ENCODE results near the gene PTTG1IP2. TPM values are rescaled to one million over a fixed set of nuclear protein-coding genes. Genes with fewer than 3 reads are reported as not detected.

Gene PTTG1IP2
- total RNA-seq, 1 experiment from 2014 or later, result not detected

DNA sequence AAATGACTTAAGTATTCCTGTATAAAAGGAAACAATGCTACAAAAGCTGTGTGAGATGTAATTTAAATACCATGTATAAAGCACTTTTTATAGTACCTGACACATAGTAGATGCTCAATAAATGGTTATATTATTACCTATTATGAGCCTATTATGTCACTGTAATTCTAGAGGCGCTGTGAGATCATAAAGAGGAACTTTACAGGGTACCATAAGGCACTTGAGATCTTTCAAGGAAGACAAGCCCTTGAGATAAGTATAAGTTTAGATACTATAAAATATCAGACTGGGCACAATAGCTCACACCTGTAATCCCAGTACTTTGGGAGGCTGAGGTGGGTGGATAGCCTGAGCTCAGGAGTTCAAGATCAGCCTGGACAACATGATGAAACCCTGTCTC, 38.3 kb downstream of the PTTG1IP2 start:
- ChIA-PET POLR2A (no interaction called here), CTCF (no interaction called here), RAD21 (ENCODE audit: low non-redundant PET in 1 of 2, low total read pairs in 2 of 2, uncharacterized antibody in 2 of 2, unreplicated experiment in 2 of 2) (no interaction called here)
- Histone ChIP-seq H3K4me1 (ENCODE audit: control insufficient read depth in 1 of 2, insufficient read depth in 2 of 2, low read length in 2 of 2) (no peaks in the 10 kb centered on the region), H3K79me2 (ENCODE audit: insufficient read depth, low read length) (no peaks in the 10 kb centered on the region), H3K27me3 (ENCODE audit: insufficient read depth, low read length) (no peaks in the 10 kb centered on the region), H3K27ac (ENCODE audit: low read depth, low read length) (no peak overlapping the region), H4K20me1 (ENCODE audit: insufficient read depth) (no peaks in the 10 kb centered on the region), H3K9me2 (ENCODE audit: insufficient read depth) (no peaks in the 10 kb centered on the region), H3K4me3 (replicated peaks in 1 of 2; ENCODE audit: low read depth in 1 of 2, low read length in 2 of 2) (no peak overlapping the region), H3K9me3 (ENCODE audit: control insufficient read depth in 1 of 2, insufficient read depth in 1 of 2, low read depth in 1 of 2, low read length in 2 of 2) (no peaks in the 10 kb centered on the region), H2AFZ (ENCODE audit: low read depth, low read length, poor library complexity, severe bottlenecking) (no peak overlapping the region), H3K9ac (ENCODE audit: low read length) (no peak overlapping the region), H3K36me3 (ENCODE audit: control insufficient read depth in 1 of 2, insufficient read depth in 2 of 2, low read length in 2 of 2) (no peaks in the 10 kb centered on the region), H3K4me2 (ENCODE audit: low read length) (no peak overlapping the region)
- intact Hi-C loops (cut with micrococcal nuclease), result no loop called here
- no peak for DNase-seq (ENCODE audit: low read depth, low spot score)
- no TSS peak for BruUV-seq (replicated peaks)
- ATAC-seq, result no peak
- TF ChIP-seq POLR2AphosphoS5 (IDR thresholded peaks at IDR 0.05; ENCODE audit: low read depth, low read length) (no peak), ZNF274 (IDR thresholded peaks at IDR 0.05; ENCODE audit: low read depth, low read length) (no peak), SIN3A (IDR thresholded peaks at IDR 0.05; ENCODE audit: low read depth) (no peak), EZH2 (IDR thresholded peaks at IDR 0.05) (no peak), SP1 (IDR thresholded peaks at IDR 0.05; ENCODE audit: low read depth) (no peak), ZFX (IDR thresholded peaks at IDR 0.05) (no peak), YY1 (IDR thresholded peaks at IDR 0.05; ENCODE audit: extremely low read depth, insufficient replicate concordance, low read depth, low read length) (no peak), RAD21 (IDR thresholded peaks at IDR 0.05; ENCODE audit: low read depth) (no peak), FOSL1 (IDR thresholded peaks at IDR 0.05; ENCODE audit: low read depth) (no peak)

DNA sequence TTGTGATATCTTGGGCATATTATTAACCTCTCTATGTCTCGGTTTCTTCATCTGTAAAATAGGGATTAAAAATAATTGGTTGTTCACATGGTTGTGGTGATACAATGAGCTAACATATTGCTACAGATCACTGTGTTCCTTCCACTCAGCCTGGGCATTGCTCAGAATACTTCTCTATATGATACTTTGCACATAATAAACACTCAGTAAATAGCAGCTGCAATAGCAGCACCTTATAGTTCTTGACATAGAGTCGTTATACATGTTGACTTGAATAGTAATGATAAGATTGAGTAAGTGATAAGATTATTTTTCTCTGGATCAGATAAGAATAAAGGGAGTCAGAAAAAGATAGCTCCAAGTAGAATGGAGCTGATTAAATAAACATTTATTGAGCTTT, 42.3 kb downstream of the PTTG1IP2 start:
- POLR2A ChIA-PET, result no interaction called here
- no peak overlapping the region for H3K9ac ChIP-seq (ENCODE audit: low read length)
- H3K4me3 ChIP-seq (replicated peaks in 1 of 2; ENCODE audit: low read depth in 1 of 2, low read length in 2 of 2), result no peak overlapping the region
- intact Hi-C loops (cut with micrococcal nuclease), result no loop called here
- H3K79me2 ChIP-seq (ENCODE audit: insufficient read depth, low read length), result no peaks in the 10 kb centered on the region
- no peak overlapping the region for H3K4me2 ChIP-seq (ENCODE audit: low read length)
- H4K20me1 ChIP-seq (ENCODE audit: insufficient read depth), result no peaks in the 10 kb centered on the region
- no peak for DNase-seq (ENCODE audit: low read depth, low spot score)
- no peaks in the 10 kb centered on the region for H3K9me2 ChIP-seq (ENCODE audit: insufficient read depth)
- H3K36me3 ChIP-seq (ENCODE audit: control insufficient read depth in 1 of 2, insufficient read depth in 2 of 2, low read length in 2 of 2), result no peaks in the 10 kb centered on the region
- CTCF ChIA-PET, result interaction anchor here (0.8 kb wide), 1 partner anchor 8 kb away, joined by 3 read pairs; no protein-coding TSS in a partner anchor
- H3K4me1 ChIP-seq (ENCODE audit: control insufficient read depth in 1 of 2, insufficient read depth in 2 of 2, low read length in 2 of 2), result no peaks in the 10 kb centered on the region
- no TSS peak for BruUV-seq (replicated peaks)
- TF ChIP-seq REST (IDR thresholded peaks at IDR 0.05; ENCODE audit: low read depth) (no peak), RAD21 (IDR thresholded peaks at IDR 0.05; ENCODE audit: low read depth) (no peak), ZBTB33 (IDR thresholded peaks at IDR 0.05; ENCODE audit: extremely low read depth, insufficient replicate concordance, low read length) (no peak), SIN3A (IDR thresholded peaks at IDR 0.05; ENCODE audit: low read depth) (no peak), YY1 (IDR thresholded peaks at IDR 0.05; ENCODE audit: extremely low read depth, insufficient replicate concordance, low read depth, low read length) (no peak), CBX3 (IDR thresholded peaks at IDR 0.05; ENCODE audit: low read depth) (no peak), JUND (IDR thresholded peaks at IDR 0.05) (no peak), CEBPB (IDR thresholded peaks at IDR 0.05; ENCODE audit: low read depth) (no peak)
- no peak overlapping the region for H2AFZ ChIP-seq (ENCODE audit: low read depth, low read length, poor library complexity, severe bottlenecking)
- no peaks in the 10 kb centered on the region for H3K27me3 ChIP-seq (ENCODE audit: insufficient read depth, low read length)
- no peak overlapping the region for H3K27ac ChIP-seq (ENCODE audit: low read depth, low read length)
- RAD21 ChIA-PET (ENCODE audit: low non-redundant PET in 1 of 2, low total read pairs in 2 of 2, uncharacterized antibody in 2 of 2, unreplicated experiment in 2 of 2), result no interaction called here
- no peaks in the 10 kb centered on the region for H3K9me3 ChIP-seq (ENCODE audit: control insufficient read depth in 1 of 2, insufficient read depth in 1 of 2, low read depth in 1 of 2, low read length in 2 of 2)
- ATAC-seq, result no peak

Measured in HCT116 (cell line).